ENCODE results near the gene CACNA1C.

GRCh38 chr12:2664721-2665577, 612.2 kb downstream of the CACNA1C start:
- TF ChIP-seq POLR2AphosphoS5 (IDR thresholded peaks at IDR 0.05) (no peak), CTCF (IDR thresholded peaks at IDR 0.05) (no peak)
